CMK (cell line): ENCODE data around the gene NKX6-2.
"Not testable (repeated sequence)": the region's sequence is repeated elsewhere in the genome, so short reads cannot be mapped to it uniquely, and the experiment has no call there.

Experiments used
- DNase-seq: peaks from one replicate; pipeline ENCODE4 v3.0.0-alpha.2; 2010; ENCODE audit warnings: low read depth

Gene NKX6-2

GRCh38 chr10:132780356-132780755 lies 5.6 kb downstream of the NKX6-2 start:
- no peak for DNase-seq

DNA sequence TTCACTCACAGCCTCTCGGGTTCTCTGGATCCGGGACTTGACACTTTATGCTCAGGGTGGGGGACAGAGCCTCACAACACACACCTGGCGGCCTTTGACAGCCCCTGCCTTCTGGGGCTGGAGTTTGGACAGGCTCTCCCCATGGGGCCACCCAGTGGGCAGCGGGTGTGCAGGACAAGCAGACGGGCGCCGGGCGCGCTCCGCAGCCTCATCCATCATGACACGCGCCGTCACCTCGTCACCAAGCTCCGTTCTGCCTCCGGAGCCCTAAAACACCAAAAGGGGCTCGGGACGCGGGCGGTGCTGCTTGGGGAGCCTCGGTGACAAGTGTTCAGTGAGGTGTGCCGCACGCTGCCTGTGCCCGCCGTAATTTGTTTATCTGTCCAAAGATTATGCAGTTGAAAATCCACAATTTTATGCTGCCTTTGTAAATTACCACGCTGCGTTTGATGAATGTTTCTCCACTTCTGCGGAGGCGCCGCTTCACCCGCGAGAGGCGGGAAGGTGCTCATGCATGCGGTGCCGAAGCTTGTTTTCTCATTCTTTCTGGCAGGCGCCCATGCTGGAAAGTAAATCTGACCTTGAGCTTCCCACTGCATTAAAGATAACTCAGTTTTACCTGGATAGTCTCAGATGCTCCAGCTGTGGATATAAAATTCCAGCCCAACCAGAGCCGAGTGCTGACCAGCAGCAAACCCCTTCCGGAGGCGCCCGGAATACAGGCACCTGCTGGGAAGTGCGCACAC lies 6.2 kb downstream of the NKX6-2 start:
- no peak for DNase-seq

DNA sequence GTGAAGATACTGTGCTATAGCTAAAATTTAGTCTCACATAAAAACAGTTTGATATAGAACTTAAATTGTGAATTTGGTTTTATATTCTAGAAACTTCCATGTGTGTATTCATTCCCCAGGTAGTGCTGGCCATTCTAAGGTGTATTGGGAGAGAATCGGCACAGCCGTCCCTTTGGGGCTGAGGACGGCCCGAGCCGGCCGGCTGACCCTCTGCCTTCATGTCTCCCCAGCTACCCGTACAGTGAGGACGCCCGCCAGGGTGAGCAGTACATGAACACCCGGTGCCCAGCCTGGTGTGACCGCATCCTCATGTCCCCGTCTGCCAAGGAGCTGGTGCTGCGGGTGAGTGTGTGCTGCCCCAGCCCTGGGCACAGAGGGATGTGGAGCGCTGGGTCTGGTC lies 8.5 kb downstream of the NKX6-2 start:
- DNase-seq, result no peak

DNA sequence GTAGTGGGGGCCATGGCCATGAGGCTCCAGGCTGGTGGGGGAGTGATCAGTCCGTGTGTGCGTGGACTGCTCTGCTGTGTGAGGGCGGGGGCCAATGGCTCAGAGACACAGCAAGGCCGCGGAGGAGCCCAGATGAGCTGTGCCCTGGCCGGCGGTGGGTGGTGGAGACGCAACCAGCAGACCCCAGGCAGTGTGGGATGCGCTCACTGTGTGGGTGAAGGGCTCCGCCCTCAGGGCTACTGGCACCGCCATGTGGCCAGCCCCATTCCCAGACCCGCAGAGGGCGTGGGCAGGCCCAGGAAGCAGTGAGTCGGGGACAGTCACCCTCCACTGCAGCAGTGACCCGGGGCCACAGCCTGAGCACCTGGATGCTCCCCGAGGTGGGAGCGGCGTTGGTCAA lies 9.1 kb downstream of the NKX6-2 start:
- DNase-seq, result no peak

- DNase-seq, result no peak
Measured at GRCh38 chr10:132776186-132776585, 9.8 kb downstream of the NKX6-2 start.

DNA sequence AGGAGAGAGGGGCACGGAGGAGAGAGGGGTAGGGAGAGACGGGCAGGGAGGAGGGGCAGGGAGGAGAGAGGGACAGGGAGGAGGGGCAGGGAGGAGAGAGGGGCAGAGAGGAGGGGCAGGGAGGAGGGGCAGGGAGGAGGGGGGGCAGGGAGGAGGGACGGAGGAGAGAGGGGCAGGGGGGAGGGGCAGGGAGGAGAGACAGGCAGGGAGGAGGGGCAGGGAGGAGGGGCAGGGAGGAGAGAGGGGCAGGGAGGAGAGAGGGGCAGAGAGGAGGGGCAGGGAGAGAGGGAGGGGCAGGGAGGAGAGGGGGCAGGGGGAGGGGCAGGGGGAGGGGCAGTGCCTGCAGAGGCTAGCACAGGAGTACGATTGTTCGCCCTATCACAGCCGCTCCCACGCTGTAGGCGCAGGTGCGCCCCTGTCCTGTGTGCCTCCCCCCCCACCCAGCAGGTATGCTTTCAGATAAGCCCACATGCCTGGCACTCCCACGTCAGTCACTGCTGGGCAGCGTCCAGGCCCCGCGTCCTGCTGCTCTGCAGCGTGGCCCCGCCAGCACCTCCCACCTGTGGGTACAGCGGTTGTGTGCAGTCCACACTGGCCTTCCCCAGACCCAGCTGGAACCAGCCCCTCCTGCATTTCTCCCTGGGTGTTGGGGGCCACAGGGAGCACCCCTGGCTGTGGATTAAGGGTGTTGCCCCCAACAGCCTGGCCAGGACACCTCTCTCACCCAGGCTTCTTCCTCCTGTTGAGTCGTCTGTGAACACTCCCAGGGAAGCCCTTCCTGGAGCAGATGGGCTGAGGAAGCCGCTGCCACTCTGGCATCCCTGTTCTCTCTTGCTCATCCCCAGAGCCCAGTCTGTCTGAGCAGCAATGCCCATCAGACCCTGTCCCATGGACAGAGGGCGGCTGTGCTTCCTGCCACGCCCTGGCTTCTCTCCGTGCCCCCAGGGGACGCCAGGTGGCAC lies 10.8 kb downstream of the NKX6-2 start:
- no peak for DNase-seq

GRCh38 chr10:132774181-132774901 lies 11.6 kb downstream of the NKX6-2 start:
- DNase-seq, result no peak

- DNase-seq, result not testable (repeated sequence)
Measured at GRCh38 chr10:132772816-132773215, 13.1 kb downstream of the NKX6-2 start.

DNA sequence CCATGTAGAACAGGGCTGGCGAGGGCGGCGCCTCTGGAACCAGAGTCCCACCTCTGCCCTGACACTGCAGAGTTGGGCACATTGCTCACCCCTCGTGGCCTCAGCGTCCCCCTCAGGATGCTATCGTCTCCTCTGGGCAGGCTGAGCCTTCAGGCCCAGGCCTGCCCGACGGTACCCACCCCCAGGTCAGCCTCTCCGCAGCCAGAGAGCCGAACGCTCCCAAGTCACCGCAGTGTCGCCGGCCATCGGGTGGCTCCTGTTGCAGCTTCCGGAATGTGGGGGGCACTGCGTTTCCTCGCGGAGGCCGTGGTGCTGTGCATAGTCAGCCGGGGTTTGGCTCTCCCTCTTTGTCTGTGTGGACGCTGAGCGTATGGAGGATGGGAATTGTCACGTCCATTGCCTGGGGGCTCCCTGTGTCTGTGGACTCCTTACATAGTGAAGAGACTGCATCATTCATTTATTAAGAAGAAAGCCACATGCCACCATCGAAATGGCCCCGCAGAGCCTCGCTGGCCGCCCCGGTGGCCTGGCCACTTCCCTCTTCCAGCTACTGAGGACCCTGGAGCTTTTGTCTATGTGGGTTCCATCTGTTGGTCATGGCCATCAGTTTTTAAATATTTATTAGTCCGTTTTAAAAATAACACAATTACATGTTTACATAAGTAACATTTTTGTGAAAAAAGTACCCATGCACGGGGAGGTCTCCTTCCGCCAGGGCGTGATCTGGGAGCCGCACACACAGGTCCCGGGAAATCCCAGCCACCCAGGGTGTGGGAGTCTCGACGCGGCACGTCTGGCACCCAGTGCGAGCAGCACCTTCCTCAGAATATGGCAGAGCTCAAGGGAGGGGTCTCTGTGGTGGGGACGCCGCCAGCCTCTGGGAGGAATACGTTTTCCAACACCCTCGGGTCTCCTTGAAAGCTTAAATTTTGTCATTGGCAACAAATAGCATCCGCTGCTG lies 15.6 kb downstream of the NKX6-2 start:
- DNase-seq, result no peak

DNA sequence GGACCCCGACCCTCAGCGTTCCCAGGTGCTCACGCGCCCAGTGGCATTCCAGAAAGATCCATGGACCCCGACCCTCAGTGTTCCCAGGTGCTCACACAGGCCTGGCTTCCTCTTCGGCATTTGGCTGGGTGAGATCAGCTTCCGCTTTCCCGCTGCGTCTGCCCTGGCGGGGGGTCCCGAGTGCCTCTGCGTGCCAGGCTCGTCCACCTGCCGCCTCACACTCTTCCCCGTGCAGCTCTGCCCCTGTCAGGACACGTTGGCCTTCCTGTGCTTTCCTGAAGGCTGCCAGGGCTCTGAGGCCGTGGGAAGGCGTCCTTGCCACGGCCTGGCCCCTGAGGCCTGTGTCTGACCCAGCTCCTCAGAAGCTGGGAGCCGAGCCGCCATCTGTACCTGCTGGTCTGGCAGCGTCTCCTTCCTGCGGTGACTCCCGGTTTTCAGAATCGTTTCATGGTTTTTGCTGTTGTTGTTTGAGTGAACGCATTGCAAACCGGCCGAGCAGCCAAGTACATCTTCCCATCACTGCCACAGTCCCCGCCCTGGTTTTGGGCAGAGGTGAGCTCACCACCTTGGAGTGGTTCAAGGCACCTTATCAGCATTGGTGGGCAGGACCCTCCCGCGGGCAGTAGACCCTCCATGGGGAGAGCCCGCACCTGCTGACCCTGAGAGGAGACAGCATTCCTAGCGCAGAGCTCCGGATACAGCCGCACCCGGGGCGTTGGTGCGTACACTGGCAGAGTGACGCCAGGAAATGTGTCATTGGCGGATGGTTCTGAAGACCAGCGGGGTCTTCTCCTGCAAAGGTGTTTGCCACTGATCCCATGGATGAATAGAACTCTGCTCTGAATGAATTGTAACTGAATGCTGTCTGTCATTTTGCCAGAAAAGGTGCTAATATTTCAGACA lies 17.4 kb downstream of the NKX6-2 start:
- DNase-seq, result no peak

GRCh38 chr10:132766291-132766690 lies 19.7 kb downstream of the NKX6-2 start:
- no peak for DNase-seq

DNA sequence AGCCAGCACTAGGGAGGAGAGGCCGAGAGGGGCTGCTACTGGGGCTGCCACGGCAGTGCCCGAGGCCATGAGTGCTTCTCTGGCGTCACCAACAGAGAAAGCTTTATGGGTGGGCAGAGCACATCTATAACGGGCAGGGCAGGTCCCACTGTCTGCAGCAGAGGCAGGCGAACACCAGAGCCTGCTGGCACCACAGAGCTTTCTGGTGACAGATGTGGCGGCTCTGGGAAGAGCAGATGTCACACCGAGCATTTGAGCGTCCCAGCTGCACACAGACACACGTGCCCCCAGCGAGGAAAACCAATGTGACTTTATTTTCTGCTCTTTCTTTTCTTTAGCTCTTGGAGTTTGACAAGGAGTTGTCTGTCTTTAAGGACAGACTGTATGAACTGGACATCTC lies 20.5 kb downstream of the NKX6-2 start:
- no peak for DNase-seq

- DNase-seq, result no peak
Measured at GRCh38 chr10:132764108-132764507, 21.8 kb downstream of the NKX6-2 start.

- no peak for DNase-seq
Measured at GRCh38 chr10:132763545-132763944, 22.4 kb downstream of the NKX6-2 start.

GRCh38 chr10:132762267-132762666 lies 23.7 kb downstream of the NKX6-2 start:
- DNase-seq, result no peak

DNA sequence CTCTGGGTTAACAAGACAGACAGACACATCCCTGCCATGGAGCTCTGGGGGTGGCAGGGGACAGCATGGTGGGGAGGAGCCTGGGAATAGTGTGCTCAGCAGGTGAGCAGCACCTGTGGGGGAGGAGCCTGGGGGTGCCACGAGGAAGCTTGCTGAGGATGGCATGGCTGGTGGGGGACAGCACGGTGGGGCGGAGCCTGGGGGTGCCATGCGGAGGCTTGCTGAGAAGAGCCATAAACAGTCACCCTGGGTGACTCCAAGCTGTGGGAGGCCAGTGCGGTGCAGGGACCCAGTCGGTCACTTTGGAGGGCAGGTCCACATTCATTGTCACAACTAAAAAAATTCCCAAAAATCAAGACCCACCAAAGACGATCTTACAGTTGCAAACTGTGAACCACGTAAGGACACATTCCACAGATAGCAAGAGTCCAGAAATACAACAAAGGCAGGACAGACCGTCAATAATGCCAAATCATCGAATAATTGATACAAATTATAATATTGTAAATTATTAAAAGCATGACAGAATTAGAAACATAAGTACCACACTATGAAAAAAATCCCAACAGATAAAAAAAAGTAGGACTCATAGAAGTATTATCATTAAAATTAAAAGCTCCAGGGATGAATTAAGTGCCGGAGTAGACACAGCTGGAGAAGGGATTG lies 24.4 kb downstream of the NKX6-2 start:
- DNase-seq, result no peak

DNA sequence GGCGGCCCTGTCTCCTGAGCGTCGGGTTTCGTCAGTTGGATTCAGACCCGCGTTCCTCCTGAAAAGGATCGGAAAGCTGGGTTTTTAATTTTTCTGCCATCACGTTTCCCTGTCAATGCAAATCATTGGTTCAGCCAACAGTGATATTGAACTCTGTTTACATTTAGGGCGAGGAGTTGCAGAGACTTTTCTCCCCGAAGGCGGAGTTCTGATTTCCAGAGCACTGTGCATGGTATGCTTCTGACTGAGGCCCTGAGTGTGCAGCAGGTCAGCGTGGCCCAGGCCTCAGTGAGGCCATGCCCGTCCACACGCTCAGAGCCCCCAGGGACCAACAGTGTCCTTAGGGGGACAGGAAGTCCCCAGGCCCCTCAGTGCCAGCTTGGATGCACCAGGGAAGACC lies 27.1 kb downstream of the NKX6-2 start:
- DNase-seq, result no peak

GRCh38 chr10:132757171-132757570 lies 28.8 kb downstream of the NKX6-2 start:
- no peak for DNase-seq

DNA sequence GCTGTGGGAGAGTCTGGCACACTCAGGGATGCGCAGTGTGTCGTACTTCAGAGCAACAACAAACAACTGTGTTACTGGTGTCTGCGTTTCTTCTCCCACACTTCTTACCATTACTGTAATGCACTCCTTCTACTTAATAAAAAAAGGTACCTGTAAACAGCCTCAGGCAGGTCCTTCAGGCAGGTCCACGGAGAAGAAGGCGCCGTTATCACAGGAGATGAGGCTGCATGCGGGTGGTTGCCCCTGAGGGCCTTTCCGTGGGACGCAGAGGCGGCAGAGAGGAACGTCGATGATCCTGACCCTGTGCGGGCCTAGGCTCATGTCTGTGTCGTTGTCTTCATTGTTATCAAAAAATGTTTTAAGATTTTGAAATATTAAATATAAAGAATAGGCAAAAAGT lies 29.4 kb downstream of the NKX6-2 start:
- no peak for DNase-seq
